K562 (cell line): ENCODE data around the gene HMBS. TPM values are rescaled to one million over a fixed set of nuclear protein-coding genes. Genes with fewer than 3 reads are reported as not detected.

Experiments
- ADNP ChIP-seq: fragments of 200-800 bp; sonication (Bioruptor generic); IDR thresholded peaks from 2 replicates; pipeline ENCODE4 v1.6.1; 2016; ENCODE audit warnings: missing genetic modification characterization, missing compliant biosample characterization
- COPS2 ChIP-seq: fragments of 450-650 bp; conservative IDR thresholded peaks from 2 replicates; pipeline ENCODE4 v1.6.1; 2016; ENCODE audit warnings: mild to moderate bottlenecking, moderate library complexity
- ELK3 ChIP-seq: fragments of 450-650 bp; formaldehyde crosslinking; IDR thresholded peaks from 2 replicates; pipeline ENCODE4 v1.4.0; 2020; ENCODE audit warnings: mild to moderate bottlenecking
- MAFF ChIP-seq: IDR thresholded peaks from 2 replicates; pipeline ENCODE4 v1.6.1; 2012; ENCODE audit warnings: low read length, improper control_type of control experiment
- MCM3 ChIP-seq: fragments of 450-650 bp; IDR thresholded peaks from 2 replicates; pipeline ENCODE4 v1.6.1; 2016
- PREB ChIP-seq: sonication (generic); formaldehyde crosslinking; IDR thresholded peaks from 2 replicates; pipeline ENCODE4 v1.8.1; 2023; ENCODE audit warnings: mild to moderate bottlenecking, missing genetic modification reagents
- SIN3A ChIP-seq, 2 experiments: fragments of 150-350 bp in 1 of 2; IDR thresholded peaks; 2 replicates each; pipeline ENCODE4 v1.6.1; 2011 to 2016; ENCODE audit warnings: borderline replicate concordance in 2 of 2, low read depth in 2 of 2, low read length in 2 of 2, mild to moderate bottlenecking in 2 of 2, moderate library complexity in 2 of 2; ENCODE audit not compliant: control insufficient read depth in 1 of 2
- SUPT5H ChIP-seq: fragments of 450-650 bp; IDR thresholded peaks from 2 replicates; pipeline ENCODE4 v1.6.1; 2016
- THAP12 ChIP-seq: fragments of 250-450 bp; sonication (Bioruptor Pico); IDR thresholded peaks from 2 replicates; pipeline ENCODE4 v1.9.0; 2021; ENCODE audit warnings: mild to moderate bottlenecking, inconsistent platforms
- TOE1 ChIP-seq, 2 experiments: fragments of 450-650 bp in 1 of 2; sonication (generic) in 1 of 2; formaldehyde crosslinking in 1 of 2; IDR thresholded peaks; 2 replicates each; pipeline versions ENCODE4 v1.7.1 to v1.8.0; 2016 to 2022; ENCODE audit warnings: borderline replicate concordance in 2 of 2, mild to moderate bottlenecking in 2 of 2, antibody characterized with exemption in 1 of 2, inconsistent platforms in 1 of 2, low read depth in 1 of 2, missing genetic modification reagents in 1 of 2, moderate library complexity in 1 of 2
- ZNF280A ChIP-seq: fragments of 450-650 bp; IDR thresholded peaks from 2 replicates; pipeline ENCODE4 v1.6.1; 2018; ENCODE audit warnings: mild to moderate bottlenecking, low read depth; ENCODE audit not compliant: partially characterized antibody
- ZNF639 ChIP-seq, 2 experiments: fragments of 200-800 bp in 1 of 2; sonication (Bioruptor generic) in 1 of 2; sonication (generic) in 1 of 2; formaldehyde crosslinking in 1 of 2; IDR thresholded peaks in 1 of 2; conservative IDR thresholded peaks in 1 of 2; 2 replicates each; pipeline versions ENCODE4 v1.5.0 to v1.6.1; 2016 to 2020; ENCODE audit warnings: missing compliant biosample characterization in 1 of 2, missing genetic modification characterization in 1 of 2, missing genetic modification reagents in 1 of 2
- polyA plus RNA-seq, 8 experiments: library from polyadenylated mRNA; depleted of rRNA in 4 of 8; stranded (reverse) in 5 of 8; unstranded in 3 of 8; fragments of >200 nt; fragmentation: Nextera tagmentation in 2 of 8; fragmentation: Illumina TruSeq in 1 of 8; extraction: Ambion mirVana in 2 of 8; extraction: Trizol in 1 of 8; gene quantifications; 2 replicates each; pipeline versions ENCODE4 v1.2.1 to v1.2.3, GENCODE V29; 2011 to 2014; ENCODE audit warnings: inconsistent platforms in 1 of 8, missing spikeins in 1 of 8
- total RNA-seq, 7 experiments: library from RNA; depleted of rRNA in 6 of 7; stranded (reverse); fragments of >200 nt in 6 of 7; fragmentation: Illumina TruSeq in 2 of 7; extraction: Trizol in 2 of 7; gene quantifications; 2 replicates each; pipeline versions ENCODE4 v1.2.1 to v1.2.3, GENCODE V29; 2011 to 2021; ENCODE audit warnings: low replicate concordance in 1 of 7

The HMBS gene
- total and polyA plus RNA-seq, 9 of the 15 experiments (the other 6 are each of a cell fraction or from before 2014, with no cell fraction given), result 56.9 to 385 (median 286) TPM

GRCh38 chr11:119121008-119121810 is 36.5 kb downstream of the HMBS start, which contains the start of gene HINFP (continued):
- TF ChIP-seq TOE1 (IDR thresholded peaks at IDR 0.05; ENCODE audit: borderline replicate concordance) (peak; percentile 99), TOE1 (CRISPR knock-in tag; IDR thresholded peaks at IDR 0.05; ENCODE audit: borderline replicate concordance, low read depth) (no peak), SUPT5H (peak; percentile 79), THAP12 (peak; percentile 66; the same call in 1 of the 2 replicates), ADNP (no peak), ZNF280A (no peak), COPS2 (no peak), MCM3 (no peak), ELK3 (CRISPR knock-in tag) (no peak), SIN3A (IDR thresholded peaks at IDR 0.05; ENCODE audit: borderline replicate concordance in 2 of 2, control insufficient read depth in 1 of 2, low read depth in 2 of 2, low read length in 2 of 2) (no peak; a peak in 2 of 4 replicates), MAFF (no peak), ZNF639 (CRISPR knock-in tag; conservative IDR thresholded peaks at IDR 0.05 in 1 of 2, IDR thresholded peaks at IDR 0.05 in 1 of 2) (0 out of 4 replicates have a peak, but pooled peaks of 1 of the 2 experiments have one; percentile 31), PREB (no peak)
